Inflammatory macrophage (primary cell): ENCODE results near the gene ZC3H15.
"Not testable (repeated sequence)": the region's sequence is repeated elsewhere in the genome, so short reads cannot be mapped to it uniquely, and the experiment has no call there.

Experiments
- DNase-seq, 2 donors: peaks; one replicate each; pipeline ENCODE4 v3.0.0-alpha.2; 2020 to 2022

Gene ZC3H15

GRCh38 chr2:186496401-186496800 is 10.3 kb downstream of the ZC3H15 start:
- no peak for DNase-seq

- no peak for DNase-seq
Observed at GRCh38 chr2:186497928-186498327, 11.9 kb downstream of the ZC3H15 start.

- DNase-seq = no peak
Observed at GRCh38 chr2:186498834-186499233, 12.8 kb downstream of the ZC3H15 start.

- peak in 1 of 2 donors; percentile 53 for DNase-seq
Observed at GRCh38 chr2:186503827-186504606, 18.0 kb downstream of the ZC3H15 start.

GRCh38 chr2:186508263-186508662 is 22.2 kb downstream of the ZC3H15 start:
- DNase-seq = no peak

- no peak for DNase-seq
Observed at GRCh38 chr2:186515376-186515775, 29.3 kb downstream of the ZC3H15 start.

GRCh38 chr2:186516396-186516795 is 30.3 kb downstream of the ZC3H15 start:
- DNase-seq = no peak

GRCh38 chr2:186517090-186517489 is 31.0 kb downstream of the ZC3H15 start:
- no peak for DNase-seq

GRCh38 chr2:186518291-186518690 is 32.2 kb downstream of the ZC3H15 start:
- DNase-seq = peak in 1 of 2 donors; percentile 2

- no peak for DNase-seq
Observed at GRCh38 chr2:186518945-186519344, 32.9 kb downstream of the ZC3H15 start.

- DNase-seq = not testable (repeated sequence)
Observed at GRCh38 chr2:186521570-186522153, 35.6 kb downstream of the ZC3H15 start.

- no peak for DNase-seq
Observed at GRCh38 chr2:186522450-186522849, 36.4 kb downstream of the ZC3H15 start.

GRCh38 chr2:186523791-186524190 is 37.7 kb downstream of the ZC3H15 start:
- DNase-seq = no peak

- DNase-seq = no peak
Observed at GRCh38 chr2:186526281-186526680, 40.2 kb downstream of the ZC3H15 start.

- no peak for DNase-seq
Observed at GRCh38 chr2:186530314-186530713, 44.3 kb downstream of the ZC3H15 start.

- no peak for DNase-seq
Observed at GRCh38 chr2:186531257-186531775, 45.3 kb downstream of the ZC3H15 start.

- no peak for DNase-seq
Observed at GRCh38 chr2:186532891-186533290, 46.8 kb downstream of the ZC3H15 start.

- DNase-seq = no peak
Observed at GRCh38 chr2:186533717-186534116, 47.7 kb downstream of the ZC3H15 start.

- DNase-seq = no peak
Observed at GRCh38 chr2:186534406-186534805, 48.3 kb downstream of the ZC3H15 start.

GRCh38 chr2:186535861-186536260 is 49.8 kb downstream of the ZC3H15 start:
- DNase-seq = no peak

GRCh38 chr2:186537019-186537418 is 51.0 kb downstream of the ZC3H15 start:
- no peak for DNase-seq

GRCh38 chr2:186540941-186541340 is 54.9 kb downstream of the ZC3H15 start:
- no peak for DNase-seq

- no peak for DNase-seq
Observed at GRCh38 chr2:186542002-186542401, 55.9 kb downstream of the ZC3H15 start.

- DNase-seq = no peak
Observed at GRCh38 chr2:186543561-186544131, 57.6 kb downstream of the ZC3H15 start.
